ENCODE data around the gene ABHD17C.

ABHD17C gene

DNA sequence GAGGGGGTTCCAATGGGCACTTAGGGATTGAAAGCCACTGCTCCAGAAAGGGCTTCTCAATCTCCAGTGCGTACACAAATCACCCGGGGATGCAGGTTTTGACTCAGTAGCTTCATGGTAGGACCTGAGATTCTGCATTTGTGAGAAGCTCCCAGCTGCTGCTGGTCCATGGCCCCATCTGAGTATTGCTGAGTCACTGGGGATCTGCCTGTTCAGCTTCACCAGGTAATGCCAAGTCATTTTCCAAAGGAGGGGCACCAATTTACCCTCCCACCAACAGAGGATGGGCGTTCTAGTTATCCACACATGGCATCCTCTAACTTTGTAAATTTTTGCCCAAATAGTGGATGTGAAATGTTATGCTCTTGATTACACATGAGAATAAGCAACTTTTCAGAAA is 71.2 kb downstream of the ABHD17C start:
- ATAC-seq: no peak
- no peak for DNase-seq

GRCh38 chr15:80768158-80768557 is 73.0 kb downstream of the ABHD17C start:
- ATAC-seq: no peak
- no peak for DNase-seq

DNA sequence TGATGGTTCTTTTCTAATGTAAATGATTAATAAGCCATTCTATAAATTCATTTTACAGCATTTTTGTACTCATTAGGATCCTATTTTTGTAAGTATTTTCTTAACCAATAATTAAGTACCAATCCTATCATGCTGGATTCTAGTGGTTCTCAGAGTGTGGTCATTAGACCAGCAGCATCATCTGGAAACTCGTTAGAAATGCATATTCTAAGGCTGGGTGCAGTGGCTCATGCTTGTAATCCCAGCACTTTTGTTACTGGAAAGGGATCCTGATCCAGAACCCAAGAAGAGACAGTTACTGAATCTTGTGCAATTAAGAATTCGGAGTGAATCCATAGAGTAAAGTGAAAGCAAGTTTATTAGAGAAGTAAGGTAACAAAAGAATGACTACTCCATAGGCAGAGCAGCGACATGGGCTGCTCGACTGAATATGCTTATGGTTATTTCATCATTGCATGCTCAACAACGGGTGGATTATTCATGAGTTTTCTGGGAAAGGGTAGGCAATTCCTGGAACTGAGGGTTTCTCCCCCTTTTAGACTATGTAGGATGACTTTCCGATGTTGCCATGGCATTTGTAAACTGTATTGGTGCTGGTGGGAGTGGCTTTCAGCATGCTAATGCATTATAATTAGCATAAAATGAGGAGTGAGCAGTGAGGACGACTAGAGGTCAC is 74.2 kb downstream of the ABHD17C start:
- ATAC-seq (peak; percentile 14), DNase-seq (no peak)

DNA sequence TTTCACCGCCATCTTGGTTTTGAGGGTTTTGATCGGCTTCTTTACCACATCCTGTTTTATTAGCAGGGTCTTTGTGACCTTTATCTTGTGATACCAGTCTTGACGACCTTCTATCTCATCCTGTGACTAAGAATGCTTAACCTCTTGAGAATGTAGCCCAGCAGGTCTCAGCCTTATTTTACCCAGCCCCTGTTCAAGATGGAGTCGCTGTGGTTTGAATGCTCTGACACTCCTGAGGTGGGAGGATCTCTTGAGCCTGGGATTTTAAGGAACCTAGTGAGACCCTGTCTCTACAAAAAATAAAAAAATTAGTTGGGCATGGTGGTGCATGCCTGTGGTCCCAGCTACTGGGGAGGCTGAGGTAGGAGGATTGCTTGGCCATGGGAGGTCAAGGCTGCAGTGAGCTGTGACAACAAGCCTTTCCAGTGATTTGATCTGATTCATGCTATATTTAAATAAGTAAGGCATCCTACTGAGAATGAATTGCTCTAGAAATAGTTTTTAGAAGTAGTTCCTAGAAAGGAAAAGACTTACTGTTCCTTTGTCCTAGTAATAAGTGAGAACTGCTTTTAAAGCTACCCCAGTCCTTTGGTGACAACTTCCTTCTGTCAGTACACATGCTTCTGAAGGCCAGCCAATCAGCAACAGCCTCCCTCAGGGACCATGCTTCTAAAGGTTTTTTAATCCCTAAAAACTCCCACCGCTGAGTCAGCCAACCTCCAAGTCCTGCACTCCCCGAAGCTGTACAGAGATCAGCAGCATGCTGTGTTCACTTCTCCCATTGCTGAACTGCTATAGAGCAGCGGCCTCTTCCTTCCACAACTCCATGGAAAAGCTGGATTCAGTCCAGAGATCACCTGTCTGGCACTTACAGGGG is 75.0 kb downstream of the ABHD17C start:
- ATAC-seq (peak; percentile 32), DNase-seq (no peak)

DNA sequence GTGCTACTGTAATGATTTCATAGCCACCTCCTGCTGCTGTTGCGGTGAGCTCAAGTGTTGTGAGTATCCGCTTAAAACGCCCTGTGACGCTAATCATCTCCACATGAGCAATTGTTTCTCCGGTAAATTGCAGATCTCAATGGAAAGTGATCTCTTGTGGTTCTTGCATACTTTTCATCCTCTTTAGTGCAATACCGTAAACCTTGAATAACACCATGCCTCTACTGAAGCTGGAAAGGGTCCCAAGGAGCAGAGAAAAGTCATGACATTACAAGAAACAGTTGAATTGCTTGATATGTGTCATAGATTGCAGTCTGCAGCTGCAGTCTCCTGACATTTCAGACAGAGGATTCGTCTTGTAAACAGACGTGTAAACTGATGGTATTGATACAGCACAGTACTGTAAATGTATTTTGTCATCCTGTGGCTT is 78.0 kb downstream of the ABHD17C start:
- ATAC-seq (no peak), DNase-seq (no peak)

- DNase-seq: no peak
- ATAC-seq: no peak
Measured at GRCh38 chr15:80773792-80774352, 78.8 kb downstream of the ABHD17C start.

GRCh38 chr15:80774486-80774885 is 79.4 kb downstream of the ABHD17C start:
- no peak for DNase-seq
- no peak for ATAC-seq

- no peak for DNase-seq
- ATAC-seq: no peak
Measured at GRCh38 chr15:80775338-80775737, 80.2 kb downstream of the ABHD17C start.

- DNase-seq (peak; percentile 77), ATAC-seq (peak; percentile 42)
Measured at GRCh38 chr15:80776420-80777045, 81.4 kb downstream of the ABHD17C start.

GRCh38 chr15:80777137-80777536 is 82.0 kb downstream of the ABHD17C start:
- DNase-seq (no peak), ATAC-seq (no peak)

GRCh38 chr15:80777826-80778620 is 82.9 kb downstream of the ABHD17C start:
- DNase-seq (no peak), ATAC-seq (no peak)

GRCh38 chr15:80778621-80778963 is 83.5 kb downstream of the ABHD17C start:
- DNase-seq: no peak
- ATAC-seq: no peak

GRCh38 chr15:80778964-80779657 is 84.0 kb downstream of the ABHD17C start, which contains the start of gene CEMIP:
TSS of gene CEMIP (plus strand) at chr15:80779370. CDS start at chr15:80873880, 94,510 bp downstream.
- DNase-seq (peak; percentile 79), ATAC-seq (peak; percentile 79)

GRCh38 chr15:80779658-80780415 is 84.7 kb downstream of the ABHD17C start:
- no peak for ATAC-seq

GRCh38 chr15:80780416-80781221 is 85.5 kb downstream of the ABHD17C start:
- DNase-seq: peak; percentile 42

More at GRCh38 chr15:80779658-80780415, 84.7 kb downstream of the ABHD17C start:
- DNase-seq: no peak

GRCh38 chr15:80783260-80783659 is 88.2 kb downstream of the ABHD17C start:
- no peak for ATAC-seq
- DNase-seq: no peak

More at GRCh38 chr15:80780416-80781221, 85.5 kb downstream of the ABHD17C start:
- ATAC-seq: no peak

GRCh38 chr15:80785335-80785734 is 90.2 kb downstream of the ABHD17C start:
- no peak for ATAC-seq
- DNase-seq: no peak

- no peak for ATAC-seq
- no peak for DNase-seq
Measured at GRCh38 chr15:80785811-80786354, 90.8 kb downstream of the ABHD17C start.

GRCh38 chr15:80787316-80787715 is 92.2 kb downstream of the ABHD17C start:
- no peak for DNase-seq

More at GRCh38 chr15:80787316-80787715, 92.2 kb downstream of the ABHD17C start:
- ATAC-seq: no peak

Data from stimulated activated naive CD8-positive, alpha-beta T cell treated with anti-CD3 and anti-CD28 coated beads, Interleukin-15, Interleukin-2, amounts not matched to agents 100 U/mL and 50 U/mL, for 24 hours (primary cell).